DND-41 (cell line): ENCODE results near the gene GASK1B.

ENCODE experiments used
- ATAC-seq: fragments of 200-7000 bp; cut with Tn5 transposase; 3 replicates; pipeline ENCODE4 v1.9.1; 2021; ENCODE audit warnings: low read depth; ENCODE audit not compliant: insufficient read depth
- DNase-seq: peaks from one replicate; pipeline ENCODE4 v3.0.0-alpha.2; 2020
- H2AFZ ChIP-seq: 2 replicates; pipeline ENCODE4 v1.6.0; 2012; ENCODE audit warnings: low read depth, low read length
- H3K27ac ChIP-seq: 2 replicates; pipeline ENCODE4 v1.5.1; 2012; ENCODE audit warnings: low read length, inconsistent platforms
- H3K27me3 ChIP-seq: fragments of 200-600 bp; sonication (generic); 2 replicates; pipeline ENCODE4 v1.6.0; 2012; ENCODE audit warnings: low read length, mild to moderate bottlenecking, inconsistent platforms; ENCODE audit not compliant: insufficient read depth, poor library complexity
- H3K36me3 ChIP-seq: 2 replicates; pipeline ENCODE4 v1.5.1; 2012; ENCODE audit warnings: low read length, inconsistent platforms; ENCODE audit not compliant: insufficient read depth
- H3K4me1 ChIP-seq: 2 replicates; pipeline ENCODE4 v1.5.1; 2012; ENCODE audit warnings: mild to moderate bottlenecking, low read length; ENCODE audit not compliant: insufficient read depth
- H3K4me2 ChIP-seq: 2 replicates; pipeline ENCODE4 v1.6.0; 2012; ENCODE audit warnings: mild to moderate bottlenecking, moderate library complexity, low read length, inconsistent platforms; ENCODE audit not compliant: insufficient read depth
- H3K4me3 ChIP-seq, 2 experiments: fragments of 200-600 bp in 1 of 2; shearing (Covaris generic) in 1 of 2; 2 replicates each; pipeline ENCODE4 v1.5.1; 2012 to 2016; ENCODE audit warnings: inconsistent platforms in 2 of 2, low read length in 2 of 2, mild to moderate bottlenecking in 2 of 2, low read depth in 1 of 2, moderate library complexity in 1 of 2
- H3K79me2 ChIP-seq: 2 replicates; pipeline ENCODE4 v1.6.0; 2012; ENCODE audit warnings: low read length, inconsistent platforms; ENCODE audit not compliant: insufficient read depth
- H3K9ac ChIP-seq: 2 replicates; pipeline ENCODE4 v1.6.0; 2012; ENCODE audit warnings: low read depth, mild to moderate bottlenecking, inconsistent platforms, low read length, moderate library complexity
- H3K9me3 ChIP-seq: 2 replicates; pipeline ENCODE4 v1.5.1; 2012; ENCODE audit warnings: low read length, moderate library complexity, mild to moderate bottlenecking, inconsistent platforms; ENCODE audit not compliant: insufficient read depth, severe bottlenecking
- H4K20me1 ChIP-seq: 2 replicates; pipeline ENCODE4 v1.6.0; 2012; ENCODE audit warnings: low read length; ENCODE audit not compliant: insufficient read depth
- CTCF ChIP-seq: IDR thresholded peaks from 2 replicates; pipeline ENCODE4 v1.5.1; 2012; ENCODE audit warnings: borderline replicate concordance, low read length, moderate library complexity, mild to moderate bottlenecking; ENCODE audit not compliant: poor library complexity, severe bottlenecking; ENCODE audit errors: extremely low read depth
- EZH2 ChIP-seq: IDR thresholded peaks from 3 replicates; pipeline ENCODE4 v1.6.1; 2012; ENCODE audit warnings: borderline replicate concordance, low read depth, mild to moderate bottlenecking, moderate library complexity, low read length, inconsistent platforms; ENCODE audit not compliant: severe bottlenecking

GASK1B gene

GRCh38 chr4:158189422-158189821, 16.6 kb upstream of the GASK1B start:
- TF ChIP-seq CTCF, result no peak
- no peak for TF ChIP-seq EZH2
- Histone ChIP-seq H3K4me2 (no peak overlapping the region), H3K27me3 (no peaks in the 10 kb centered on the region), H3K79me2 (no peaks in the 10 kb centered on the region), H2AFZ (no peak overlapping the region), H3K9me3 (no peaks in the 10 kb centered on the region), H3K36me3 (no peaks in the 10 kb centered on the region), H3K4me3 (no peak overlapping the region), H3K4me1 (no peaks in the 10 kb centered on the region), H3K27ac (no peak overlapping the region), H3K9ac (no peak overlapping the region), H4K20me1 (no peaks in the 10 kb centered on the region)
- ATAC-seq, result no peak
- DNase-seq, result no peak

GRCh38 chr4:158186815-158187214, 14.0 kb upstream of the GASK1B start:
- no peaks in the 10 kb centered on the region for H3K27me3 ChIP-seq

GRCh38 chr4:158182736-158183135, 9.9 kb upstream of the GASK1B start:
- no peaks in the 10 kb centered on the region for H3K9me3 ChIP-seq
- H4K20me1 ChIP-seq, result no peaks in the 10 kb centered on the region
- DNase-seq, result no peak
- H2AFZ ChIP-seq, result no peak overlapping the region
- H3K4me1 ChIP-seq, result no peaks in the 10 kb centered on the region
- no peak for ATAC-seq
- H3K4me2 ChIP-seq, result no peak overlapping the region
- no peak overlapping the region for H3K27ac ChIP-seq
- H3K79me2 ChIP-seq, result no peaks in the 10 kb centered on the region
- H3K4me3 ChIP-seq, result no peak overlapping the region
- no peaks in the 10 kb centered on the region for H3K36me3 ChIP-seq
- TF ChIP-seq EZH2 (no peak), CTCF (no peak)
- no peak overlapping the region for H3K9ac ChIP-seq
- no peaks in the 10 kb centered on the region for H3K27me3 ChIP-seq

More at GRCh38 chr4:158186815-158187214, 14.0 kb upstream of the GASK1B start:
- Histone ChIP-seq H4K20me1 (no peaks in the 10 kb centered on the region), H2AFZ (no peak overlapping the region), H3K4me1 (no peaks in the 10 kb centered on the region), H3K27ac (no peak overlapping the region), H3K9ac (no peak overlapping the region), H3K79me2 (no peaks in the 10 kb centered on the region), H3K36me3 (no peaks in the 10 kb centered on the region), H3K4me3 (no peak overlapping the region), H3K4me2 (no peak overlapping the region), H3K9me3 (no peaks in the 10 kb centered on the region)
- TF ChIP-seq CTCF, result no peak
- no peak for TF ChIP-seq EZH2
- no peak for ATAC-seq
- no peak for DNase-seq

GRCh38 chr4:158181906-158182305, 9.1 kb upstream of the GASK1B start:
- Histone ChIP-seq H3K79me2 (no peaks in the 10 kb centered on the region), H3K36me3 (no peaks in the 10 kb centered on the region), H3K9me3 (no peaks in the 10 kb centered on the region), H3K27ac (no peak overlapping the region), H3K4me3 (no peak overlapping the region), H3K9ac (no peak overlapping the region), H4K20me1 (no peaks in the 10 kb centered on the region), H2AFZ (no peak overlapping the region), H3K27me3 (no peaks in the 10 kb centered on the region), H3K4me1 (no peaks in the 10 kb centered on the region), H3K4me2 (no peak overlapping the region)
- TF ChIP-seq CTCF (no peak), EZH2 (no peak)
- DNase-seq, result no peak
- no peak for ATAC-seq
